ENCODE measurements around the gene LCORL. TPM values are rescaled to one million over a fixed set of nuclear protein-coding genes. Genes with fewer than 3 reads are reported as not detected.

The LCORL gene
- total RNA-seq, 1 experiment from 2014 or later = 15.5 TPM

GRCh38 chr4:17854036-17854435 is 167.5 kb downstream of the LCORL start:
- no peak overlapping the region for H2BK5ac ChIP-seq (ENCODE audit: insufficient read length, low read length)
- H4K91ac ChIP-seq (ENCODE audit: insufficient read length, low read depth, low read length) = no peak overlapping the region
- no peak for TF ChIP-seq CTCF (conservative IDR thresholded peaks at IDR 0.05)
- no peak for DNase-seq
- no peak overlapping the region for H3T11ph ChIP-seq (ENCODE audit: low read length)
- Mint-ChIP-seq H3K4me1 (peaks cover 0 to 3% of the 10 kb centered on the region in 2 experiments; a peak in 1 of 4 replicates), H3K9me3 (peaks cover 6% of the 10 kb centered on the region in 2 experiments; a peak in 3 of 5 replicates), H3K27me3 (ENCODE audit: low read depth) (no peaks in the 10 kb centered on the region), H3K36me3 (ENCODE audit: insufficient read depth in 1 of 3, low read depth in 3 of 3) (peaks cover 0 to 4% (median 0%) of the 10 kb centered on the region in 3 experiments; a peak in 2 of 7 replicates), H3K4me3 (no peak overlapping the region), H3K27ac (no peak overlapping the region)
- H3K18ac ChIP-seq (ENCODE audit: insufficient read length, low read depth, low read length) = no peak overlapping the region
- no peak overlapping the region for H2BK12ac ChIP-seq (ENCODE audit: insufficient read length, low read depth, low read length)
- no peak overlapping the region for H3K56ac ChIP-seq (ENCODE audit: insufficient read length, low read depth, low read length)
- no peak overlapping the region for H2BK120ac ChIP-seq (ENCODE audit: low read depth, low read length, poor library complexity, severe bottlenecking)
- H3K9me3 ChIP-seq (ENCODE audit: control insufficient read depth, low read depth, low read length) = no peaks in the 10 kb centered on the region
- no peak overlapping the region for H3K4me2 ChIP-seq (ENCODE audit: insufficient read depth, insufficient read length, low read length)
- H3K14ac ChIP-seq (ENCODE audit: insufficient read depth, low read length) = no peak overlapping the region
- no peaks in the 10 kb centered on the region for H3K4me1 ChIP-seq (ENCODE audit: insufficient read depth, low read length)
- WGBS (ENCODE audit: extremely low coverage, insufficient read length, low lambda C conversion rate) = no CpG with 5 or more reads among the region's 3 CpGs
- no peak overlapping the region for H4K5ac ChIP-seq (ENCODE audit: insufficient read length, low read depth, low read length)
- no peak overlapping the region for H2AK5ac ChIP-seq (ENCODE audit: insufficient read length, low read length)
- no peaks in the 10 kb centered on the region for H3K79me1 ChIP-seq (ENCODE audit: insufficient read depth, low read depth, low read length, poor library complexity, severe bottlenecking)
- H3K23me2 ChIP-seq (ENCODE audit: insufficient read length, low read depth, low read length, poor library complexity, severe bottlenecking) = no peaks in the 10 kb centered on the region
- no peaks in the 10 kb centered on the region for H4K20me1 ChIP-seq (ENCODE audit: control insufficient read depth, insufficient read depth, insufficient read length)
- no peak overlapping the region for H3K27ac ChIP-seq (ENCODE audit: insufficient read length, low read depth, low read length)
- H3K27me3 ChIP-seq (ENCODE audit: insufficient read depth, low read length) = no peaks in the 10 kb centered on the region
- H2BK15ac ChIP-seq (ENCODE audit: low read depth, low read length) = no peak overlapping the region
- H4K8ac ChIP-seq (replicated peaks; ENCODE audit: insufficient read length, low read depth, low read length) = no peak overlapping the region
- no peak overlapping the region for H3K23ac ChIP-seq (ENCODE audit: insufficient read length, low read depth, low read length)
- no peak overlapping the region for H3K4ac ChIP-seq (ENCODE audit: low read depth, low read length)
- no peak overlapping the region for H2BK20ac ChIP-seq (ENCODE audit: low read depth, low read length, poor library complexity, severe bottlenecking)
- H3K79me2 ChIP-seq (ENCODE audit: insufficient read depth, low read length) = no peaks in the 10 kb centered on the region
- no peak overlapping the region for H2AFZ ChIP-seq (ENCODE audit: low read length)
- no peak overlapping the region for H3K9ac ChIP-seq (ENCODE audit: extremely low read depth, insufficient read length, low read length)

Data from H9 (cell line).